Measurements from ENCODE around the gene MEGF6. TPM values are rescaled to one million over a fixed set of nuclear protein-coding genes. Genes with fewer than 3 reads are reported as not detected.

MEGF6 gene
- total RNA-seq, 1 experiment from 2014 or later, result 21.3 TPM

DNA sequence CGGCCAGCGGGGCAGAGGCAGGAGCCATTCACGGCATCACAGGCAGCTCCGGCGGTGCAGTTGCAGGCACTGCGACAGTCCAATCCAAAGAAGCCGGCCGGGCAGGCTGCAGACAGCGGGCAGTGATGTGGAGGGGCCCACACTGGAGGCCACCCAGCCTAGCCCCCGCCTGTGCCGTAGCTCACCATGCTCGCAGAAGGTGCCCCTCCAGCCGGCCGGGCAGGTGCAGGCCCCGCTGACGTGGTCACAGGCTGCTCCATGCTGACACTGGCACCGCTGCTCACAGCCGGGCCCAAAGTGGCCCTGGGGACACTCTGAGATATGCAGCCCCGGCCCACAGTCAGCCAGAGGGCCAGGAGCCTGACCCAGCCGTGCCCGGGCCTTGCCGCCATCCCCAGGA lies 111.7 kb downstream of the MEGF6 start:
- Histone ChIP-seq H2BK20ac (ENCODE audit: low read depth, low read length, poor library complexity, severe bottlenecking) (no peak overlapping the region), H3K4me1 (ENCODE audit: insufficient read depth, low read length) (no peaks in the 10 kb centered on the region), H3K23me2 (ENCODE audit: insufficient read length, low read depth, low read length, poor library complexity, severe bottlenecking) (no peaks in the 10 kb centered on the region), H3K79me1 (ENCODE audit: insufficient read depth, low read depth, low read length, poor library complexity, severe bottlenecking) (no peaks in the 10 kb centered on the region), H4K91ac (ENCODE audit: insufficient read length, low read depth, low read length) (no peak overlapping the region), H3K18ac (ENCODE audit: insufficient read length, low read depth, low read length) (no peak overlapping the region), H3K4ac (ENCODE audit: low read depth, low read length) (no peak overlapping the region), H3K4me2 (ENCODE audit: insufficient read depth, insufficient read length, low read length) (no peak overlapping the region), H2AFZ (ENCODE audit: low read length) (no peak overlapping the region), H3K27ac (ENCODE audit: insufficient read length, low read depth, low read length) (no peak overlapping the region), H2BK5ac (ENCODE audit: insufficient read length, low read length) (no peak overlapping the region), H3K79me2 (ENCODE audit: insufficient read depth, low read length) (no peaks in the 10 kb centered on the region), H3K9me3 (ENCODE audit: control insufficient read depth, low read depth, low read length) (no peaks in the 10 kb centered on the region), H2BK120ac (ENCODE audit: low read depth, low read length, poor library complexity, severe bottlenecking) (no peak overlapping the region), H2AK5ac (ENCODE audit: insufficient read length, low read length) (no peak overlapping the region), H3K27me3 (ENCODE audit: insufficient read depth, low read length) (no peaks in the 10 kb centered on the region), H2BK15ac (ENCODE audit: low read depth, low read length) (no peak overlapping the region), H2BK12ac (ENCODE audit: insufficient read length, low read depth, low read length) (no peak overlapping the region), H3K56ac (ENCODE audit: insufficient read length, low read depth, low read length) (no peak overlapping the region), H3K9ac (ENCODE audit: extremely low read depth, insufficient read length, low read length) (no peak overlapping the region), H3K14ac (ENCODE audit: insufficient read depth, low read length) (no peak overlapping the region), H3T11ph (ENCODE audit: low read length) (no peak overlapping the region), H3K23ac (ENCODE audit: insufficient read length, low read depth, low read length) (no peak overlapping the region), H4K5ac (ENCODE audit: insufficient read length, low read depth, low read length) (no peak overlapping the region), H4K20me1 (ENCODE audit: control insufficient read depth, insufficient read depth, insufficient read length) (no peaks in the 10 kb centered on the region), H4K8ac (replicated peaks; ENCODE audit: insufficient read length, low read depth, low read length) (no peak overlapping the region)
- Mint-ChIP-seq H3K4me3 (no peak overlapping the region), H3K9me3 (no peaks in the 10 kb centered on the region), H3K27ac (no peak overlapping the region), H3K27me3 (ENCODE audit: low read depth) (no peaks in the 10 kb centered on the region), H3K4me1 (no peaks in the 10 kb centered on the region), H3K36me3 (ENCODE audit: insufficient read depth in 1 of 3, low read depth in 3 of 3) (no peaks in the 10 kb centered on the region; a peak in 1 of 7 replicates)
- no peak for DNase-seq
- TF ChIP-seq, protein P1, sequence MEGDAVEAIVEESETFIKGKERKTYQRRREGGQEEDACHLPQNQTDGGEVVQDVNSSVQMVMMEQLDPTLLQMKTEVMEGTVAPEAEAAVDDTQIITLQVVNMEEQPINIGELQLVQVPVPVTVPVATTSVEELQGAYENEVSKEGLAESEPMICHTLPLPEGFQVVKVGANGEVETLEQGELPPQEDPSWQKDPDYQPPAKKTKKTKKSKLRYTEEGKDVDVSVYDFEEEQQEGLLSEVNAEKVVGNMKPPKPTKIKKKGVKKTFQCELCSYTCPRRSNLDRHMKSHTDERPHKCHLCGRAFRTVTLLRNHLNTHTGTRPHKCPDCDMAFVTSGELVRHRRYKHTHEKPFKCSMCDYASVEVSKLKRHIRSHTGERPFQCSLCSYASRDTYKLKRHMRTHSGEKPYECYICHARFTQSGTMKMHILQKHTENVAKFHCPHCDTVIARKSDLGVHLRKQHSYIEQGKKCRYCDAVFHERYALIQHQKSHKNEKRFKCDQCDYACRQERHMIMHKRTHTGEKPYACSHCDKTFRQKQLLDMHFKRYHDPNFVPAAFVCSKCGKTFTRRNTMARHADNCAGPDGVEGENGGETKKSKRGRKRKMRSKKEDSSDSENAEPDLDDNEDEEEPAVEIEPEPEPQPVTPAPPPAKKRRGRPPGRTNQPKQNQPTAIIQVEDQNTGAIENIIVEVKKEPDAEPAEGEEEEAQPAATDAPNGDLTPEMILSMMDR (conservative IDR thresholded peaks at IDR 0.05), result no peak
- no CpG with 5 or more reads among the region's 22 CpGs for WGBS (ENCODE audit: extremely low coverage, insufficient read length, low lambda C conversion rate)
